Kidney epithelial cell (primary cell): Measurements from ENCODE around the gene KCNQ2. TPM values are rescaled to one million over a fixed set of nuclear protein-coding genes. Genes with fewer than 3 reads are reported as not detected.

Experiments used
- DNase-seq: peaks from one replicate; pipeline ENCODE4 v3.0.0-alpha.2; 2010; ENCODE audit warnings: low read depth
- H3K27me3 ChIP-seq: 2 replicates; pipeline ENCODE4 v1.6.0; 2011; ENCODE audit warnings: low read length; ENCODE audit not compliant: control insufficient read depth, insufficient read depth
- H3K36me3 ChIP-seq: 2 replicates; pipeline ENCODE4 v1.5.1; 2011; ENCODE audit warnings: low read length; ENCODE audit not compliant: control insufficient read depth, insufficient read depth
- H3K4me3 ChIP-seq: 2 replicates; pipeline ENCODE4 v1.5.1; 2011; ENCODE audit warnings: low read depth, mild to moderate bottlenecking, control low read depth, low read length
- CTCF ChIP-seq: IDR thresholded peaks from 2 replicates; pipeline ENCODE4 v1.5.1; 2011; ENCODE audit warnings: mild to moderate bottlenecking, moderate library complexity, low read length, control low read depth, inconsistent platforms; ENCODE audit not compliant: insufficient read depth, poor library complexity, severe bottlenecking
- total RNA-seq: library from RNA; depleted of rRNA; stranded (reverse); fragments of >200 nt; gene quantifications from 2 replicates; pipeline ENCODE4 v1.2.3, GENCODE V29; 2015

The KCNQ2 gene
- total RNA-seq, 1 donor from 2014 or later: 0.04 TPM

DNA sequence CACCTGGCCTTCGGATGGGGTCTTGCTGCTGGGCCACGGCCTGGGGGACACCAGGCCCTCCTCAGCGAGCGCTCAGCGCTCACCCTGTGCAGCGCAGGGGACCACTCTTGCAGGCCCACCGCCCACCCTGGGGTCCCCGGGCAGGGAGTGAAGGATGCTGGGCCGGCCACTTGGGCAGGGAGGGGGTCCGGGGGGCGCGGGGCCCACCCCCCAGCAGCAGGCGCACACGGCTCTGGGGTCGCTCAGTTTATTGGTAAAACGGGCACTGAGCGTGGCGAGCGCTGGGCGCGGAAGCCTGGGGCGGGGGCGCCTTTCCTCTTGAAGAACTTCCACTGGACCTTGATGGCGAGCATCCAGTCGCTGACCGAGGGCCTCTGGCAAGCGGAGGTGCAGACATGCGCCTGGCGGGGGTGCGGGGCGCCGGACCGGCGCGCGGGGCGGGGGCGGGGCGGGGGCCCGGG is 15.4 kb upstream of the KCNQ2 start:
- Histone ChIP-seq H3K27me3 (peaks cover 50% of the 10 kb centered on the region), H3K36me3 (no peaks in the 10 kb centered on the region), H3K4me3 (no peak overlapping the region)
- TF ChIP-seq CTCF: no peak
- no peak for DNase-seq

DNA sequence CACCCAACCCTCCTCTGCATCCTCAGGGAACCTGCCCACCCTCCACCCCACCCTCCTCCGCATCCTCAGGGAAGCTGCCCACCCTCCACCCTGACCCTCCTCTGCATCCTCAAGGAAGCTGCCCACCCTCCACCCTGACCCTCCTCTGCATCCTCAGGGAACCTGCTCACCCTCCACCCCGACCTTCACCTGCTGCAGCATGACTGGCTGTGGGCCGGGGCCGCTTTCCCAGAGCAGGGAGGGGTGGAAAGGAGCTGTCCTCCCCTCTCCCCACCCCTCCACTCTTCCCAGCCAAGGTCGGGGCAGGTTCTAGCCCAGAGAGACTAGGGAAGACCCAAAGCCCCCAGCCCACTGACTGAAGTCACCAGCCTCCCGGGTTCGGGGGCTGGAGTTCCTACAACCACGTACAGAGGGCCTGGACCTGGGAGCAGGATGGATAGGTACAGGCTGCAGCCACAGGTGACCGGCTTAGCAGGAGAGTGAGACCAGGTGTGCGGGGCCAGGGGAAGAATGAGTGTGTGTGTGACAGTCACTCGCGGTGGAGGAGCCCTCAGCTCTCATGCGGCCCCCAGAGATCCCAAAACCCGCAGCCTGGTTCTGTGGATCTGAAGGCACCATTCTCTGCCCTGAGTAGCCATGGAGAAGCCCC is 14.8 kb upstream of the KCNQ2 start:
- TF ChIP-seq CTCF: no peak
- no peaks in the 10 kb centered on the region for H3K36me3 ChIP-seq
- H3K4me3 ChIP-seq: no peak overlapping the region
- peaks cover 55% of the 10 kb centered on the region for H3K27me3 ChIP-seq
- no peak for DNase-seq

GRCh38 chr20:63486300-63486855 is 13.9 kb upstream of the KCNQ2 start:
- Histone ChIP-seq H3K27me3 (peaks cover 63% of the 10 kb centered on the region), H3K36me3 (no peaks in the 10 kb centered on the region), H3K4me3 (no peak overlapping the region)
- no peak for TF ChIP-seq CTCF
- no peak for DNase-seq

GRCh38 chr20:63484651-63485403 is 12.4 kb upstream of the KCNQ2 start:
- no peak for TF ChIP-seq CTCF
- H3K4me3 ChIP-seq: no peak overlapping the region
- peaks cover 62% of the 10 kb centered on the region for H3K27me3 ChIP-seq
- H3K36me3 ChIP-seq: no peaks in the 10 kb centered on the region
- no peak for DNase-seq

DNA sequence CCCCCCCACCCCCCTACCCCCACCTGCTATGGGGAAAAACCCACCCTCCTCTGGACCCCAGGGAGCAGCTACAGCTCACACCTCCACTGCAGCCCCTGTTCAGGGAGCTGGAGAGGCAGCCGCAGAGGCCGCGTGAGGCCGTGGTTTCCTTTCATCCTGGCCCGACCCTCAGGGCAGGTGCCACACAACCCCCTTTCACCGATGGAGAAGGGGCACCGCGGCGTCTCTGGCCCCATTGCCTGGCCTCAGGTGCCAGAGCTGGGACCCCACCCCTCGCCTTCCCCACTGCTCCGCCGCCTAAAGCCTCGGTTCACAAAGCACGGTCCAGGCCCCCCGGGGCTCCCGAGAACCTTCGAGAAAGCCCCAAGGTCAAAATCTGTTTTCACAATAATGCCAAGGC is 11.8 kb upstream of the KCNQ2 start:
- DNase-seq: no peak
- Histone ChIP-seq H3K4me3 (no peak overlapping the region), H3K36me3 (no peaks in the 10 kb centered on the region), H3K27me3 (peaks cover 62% of the 10 kb centered on the region)
- no peak for TF ChIP-seq CTCF
